Effector memory CD8-positive, alpha-beta T cell (primary cell): ENCODE results near the gene TSPAN12.

Experiments used
- ATAC-seq: fragments of 150-1000 bp; cut with Tn5 transposase; replicated peaks from 2 replicates; pipeline ENCODE4 v1.10.0; 2021; ENCODE audit warnings: mild to moderate bottlenecking, moderate library complexity
- DNase-seq, 3 experiments: peaks; one replicate each; pipeline ENCODE4 v3.0.0; 2021
- H3K27ac Mint-ChIP-seq, 2 donors: one replicate each; pipeline ENCODE4 v1.8.0; 2022; ENCODE audit warnings: mild to moderate bottlenecking in 2 of 2, mixed read lengths in 2 of 2, moderate library complexity in 2 of 2
- H3K27me3 Mint-ChIP-seq, 2 donors: one replicate each; pipeline ENCODE4 v1.8.0; 2022; ENCODE audit warnings: mixed read lengths in 2 of 2
- H3K36me3 Mint-ChIP-seq: one replicate; pipeline ENCODE4 v1.8.0; 2022; ENCODE audit warnings: mild to moderate bottlenecking, moderate library complexity, mixed read lengths; ENCODE audit not compliant: insufficient read depth
- H3K4me1 Mint-ChIP-seq, 2 donors: one replicate each; pipeline ENCODE4 v1.8.0; 2022; ENCODE audit warnings: low read depth in 2 of 2, mixed read lengths in 2 of 2
- H3K4me3 Mint-ChIP-seq, 2 donors: one replicate each; pipeline ENCODE4 v1.8.0; 2022; ENCODE audit warnings: mild to moderate bottlenecking in 2 of 2, mixed read lengths in 2 of 2, moderate library complexity in 2 of 2
- H3K9me3 Mint-ChIP-seq, 2 donors: one replicate each; pipeline ENCODE4 v1.8.0; 2022; ENCODE audit warnings: mixed read lengths in 2 of 2

TSPAN12 gene

DNA sequence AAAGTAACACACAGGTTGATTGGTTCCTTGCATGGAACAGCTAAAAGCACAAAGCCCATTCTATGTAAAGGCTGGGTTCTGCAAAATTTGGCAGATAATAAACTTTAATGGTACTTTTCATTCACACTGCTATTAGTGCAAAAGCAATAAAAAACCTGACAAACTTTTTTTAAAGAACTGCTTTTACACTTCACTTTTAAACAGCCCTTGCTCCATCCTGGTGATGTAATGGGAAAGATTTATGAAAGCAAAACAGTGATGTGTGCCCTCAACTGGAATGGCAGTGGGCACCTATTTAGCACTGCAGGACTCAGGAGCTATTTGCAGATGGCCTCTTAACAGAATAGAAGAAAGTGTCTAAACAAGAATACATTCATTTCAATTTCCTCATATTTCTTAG, 44.9 kb downstream of the TSPAN12 start:
- no peak overlapping the region for H3K4me3 Mint-ChIP-seq
- no peak overlapping the region for H3K27ac Mint-ChIP-seq
- ATAC-seq (no peak), DNase-seq (no peak)
- no peaks in the 10 kb centered on the region for H3K9me3 Mint-ChIP-seq
- no peaks in the 10 kb centered on the region for H3K4me1 Mint-ChIP-seq
- H3K36me3 Mint-ChIP-seq, result no peaks in the 10 kb centered on the region
- H3K27me3 Mint-ChIP-seq, result peaks cover 22 to 29% of the 10 kb centered on the region in 2 donors

- no peaks in the 10 kb centered on the region for H3K4me1 Mint-ChIP-seq
- H3K4me3 Mint-ChIP-seq, result no peak overlapping the region
- H3K9me3 Mint-ChIP-seq, result no peaks in the 10 kb centered on the region
- H3K27me3 Mint-ChIP-seq, result peaks cover 4% of the 10 kb centered on the region in 2 donors
- no peak overlapping the region for H3K27ac Mint-ChIP-seq
- DNase-seq, result no peak
- ATAC-seq, result no peak
- no peaks in the 10 kb centered on the region for H3K36me3 Mint-ChIP-seq
Observed at GRCh38 chr7:120809260-120809659, 48.7 kb downstream of the TSPAN12 start.

- H3K27me3 Mint-ChIP-seq, result peaks cover 0 to 6% of the 10 kb centered on the region in 2 donors
- no peaks in the 10 kb centered on the region for H3K4me1 Mint-ChIP-seq
- H3K27ac Mint-ChIP-seq, result no peak overlapping the region
- ATAC-seq (no peak), DNase-seq (no peak)
- H3K4me3 Mint-ChIP-seq, result no peak overlapping the region
- H3K36me3 Mint-ChIP-seq, result no peaks in the 10 kb centered on the region
- H3K9me3 Mint-ChIP-seq, result no peaks in the 10 kb centered on the region
Observed at GRCh38 chr7:120807390-120807789, 50.6 kb downstream of the TSPAN12 start.

- Mint-ChIP-seq H3K9me3 (no peaks in the 10 kb centered on the region), H3K27ac (no peak overlapping the region), H3K27me3 (peaks cover 0 to 6% of the 10 kb centered on the region in 2 donors), H3K4me1 (no peaks in the 10 kb centered on the region), H3K4me3 (no peak overlapping the region), H3K36me3 (no peaks in the 10 kb centered on the region)
- DNase-seq (no peak), ATAC-seq (no peak)
Observed at GRCh38 chr7:120806669-120807068, 51.3 kb downstream of the TSPAN12 start.

GRCh38 chr7:120805636-120806388, 52.1 kb downstream of the TSPAN12 start:
- no peak overlapping the region for H3K4me3 Mint-ChIP-seq
- peak; percentile 37 to 45 (median 42) for DNase-seq
- no peak overlapping the region for H3K27ac Mint-ChIP-seq
- H3K4me1 Mint-ChIP-seq, result no peaks in the 10 kb centered on the region
- no peaks in the 10 kb centered on the region for H3K9me3 Mint-ChIP-seq
- ATAC-seq, result peak; percentile 43
- peaks cover 2 to 6% of the 10 kb centered on the region in 2 donors for H3K27me3 Mint-ChIP-seq
- no peaks in the 10 kb centered on the region for H3K36me3 Mint-ChIP-seq

- Mint-ChIP-seq H3K4me1 (no peaks in the 10 kb centered on the region), H3K4me3 (no peak overlapping the region), H3K27ac (no peak overlapping the region), H3K36me3 (no peaks in the 10 kb centered on the region), H3K27me3 (peaks cover 11% of the 10 kb centered on the region in 2 donors), H3K9me3 (no peaks in the 10 kb centered on the region)
- no peak for ATAC-seq
- DNase-seq, result no peak
Observed at GRCh38 chr7:120802751-120803150, 55.2 kb downstream of the TSPAN12 start.

GRCh38 chr7:120799813-120800475, 58.0 kb downstream of the TSPAN12 start:
- no peak overlapping the region for H3K4me3 Mint-ChIP-seq
- H3K9me3 Mint-ChIP-seq, result peaks cover 0 to 1% of the 10 kb centered on the region in 2 donors
- H3K27ac Mint-ChIP-seq, result no peak overlapping the region
- no peaks in the 10 kb centered on the region for H3K4me1 Mint-ChIP-seq
- H3K36me3 Mint-ChIP-seq, result no peaks in the 10 kb centered on the region
- H3K27me3 Mint-ChIP-seq, result peaks cover 11% of the 10 kb centered on the region in 2 donors
- DNase-seq, result no peak
- no peak for ATAC-seq

GRCh38 chr7:120799147-120799546, 58.8 kb downstream of the TSPAN12 start:
- Mint-ChIP-seq H3K36me3 (no peaks in the 10 kb centered on the region), H3K4me1 (no peaks in the 10 kb centered on the region), H3K27ac (no peak overlapping the region), H3K9me3 (peaks cover 0 to 1% of the 10 kb centered on the region in 2 donors), H3K4me3 (no peak overlapping the region), H3K27me3 (peaks cover 11% of the 10 kb centered on the region in 2 donors)
- DNase-seq (no peak), ATAC-seq (no peak)

DNA sequence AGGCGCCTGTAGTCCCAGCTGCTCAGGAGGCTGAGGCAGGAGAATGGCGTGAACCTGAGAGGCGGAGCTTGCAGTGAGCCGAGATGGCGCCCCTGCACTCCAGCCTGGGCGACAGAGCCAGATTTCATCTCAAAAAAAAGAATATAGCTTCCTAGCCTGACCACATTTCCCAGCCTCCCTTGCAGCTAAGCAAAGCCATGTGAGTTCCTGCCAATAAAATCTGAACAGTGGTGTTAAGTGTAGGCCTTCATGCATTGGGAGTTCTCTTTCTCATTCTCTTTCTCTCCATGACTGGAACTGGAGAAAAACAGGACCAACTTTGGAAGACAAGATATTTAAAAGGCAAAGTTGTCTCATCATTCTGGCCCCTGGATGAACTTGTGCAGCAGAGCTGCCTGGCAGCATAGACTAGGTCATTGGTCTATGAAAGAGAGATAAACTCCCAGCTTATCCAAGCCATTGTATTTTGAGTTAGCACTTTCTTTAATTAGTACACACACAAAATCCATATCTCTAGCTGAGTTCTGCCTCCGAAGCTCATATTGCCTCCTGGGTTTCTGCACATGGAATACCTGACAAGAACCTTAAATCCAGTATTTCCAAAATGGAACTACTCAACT, 60.8 kb downstream of the TSPAN12 start:
- no peak for ATAC-seq
- Mint-ChIP-seq H3K4me1 (peaks cover 0 to under 1% of the 10 kb centered on the region in 2 donors), H3K36me3 (no peaks in the 10 kb centered on the region), H3K9me3 (peaks cover 0 to 1% of the 10 kb centered on the region in 2 donors), H3K27ac (no peak overlapping the region), H3K4me3 (no peak overlapping the region), H3K27me3 (peaks cover 6 to 11% of the 10 kb centered on the region in 2 donors)
- DNase-seq, result no peak

DNA sequence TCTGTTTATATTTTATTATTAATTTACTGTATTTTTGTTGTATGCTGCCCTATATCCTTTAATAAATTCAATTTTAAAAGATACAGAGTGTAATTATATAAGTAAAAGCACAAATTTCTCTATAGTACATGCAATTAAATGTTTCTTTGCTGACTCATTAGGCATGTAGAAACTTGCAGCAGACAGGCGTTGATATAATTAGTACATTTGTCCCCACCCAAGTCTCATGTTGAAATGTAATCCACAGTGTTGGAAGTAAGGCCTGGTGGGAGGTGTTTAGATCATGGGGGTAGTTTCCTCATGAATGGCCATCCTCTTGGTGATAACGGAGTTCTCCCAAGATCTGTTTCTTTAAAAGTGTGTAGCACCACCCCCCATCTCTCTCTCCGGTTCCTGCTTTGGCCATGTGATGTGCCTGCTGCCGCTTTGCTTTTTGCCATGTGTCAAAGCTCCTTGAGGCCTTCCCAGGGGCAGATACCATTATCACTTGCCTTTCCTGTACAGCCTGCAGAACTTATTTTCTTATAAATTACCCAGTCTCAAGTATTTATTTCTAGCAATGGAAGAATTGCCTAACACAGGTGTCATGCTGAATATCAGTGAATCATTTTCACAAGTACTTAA, 63.7 kb downstream of the TSPAN12 start:
- no peaks in the 10 kb centered on the region for H3K36me3 Mint-ChIP-seq
- H3K4me1 Mint-ChIP-seq, result peaks cover 0 to 2% of the 10 kb centered on the region in 2 donors
- H3K27me3 Mint-ChIP-seq, result peaks cover 6 to 12% of the 10 kb centered on the region in 2 donors
- H3K9me3 Mint-ChIP-seq, result peaks cover 0 to 1% of the 10 kb centered on the region in 2 donors
- ATAC-seq, result no peak
- no peak overlapping the region for H3K4me3 Mint-ChIP-seq
- H3K27ac Mint-ChIP-seq, result no peak overlapping the region
- DNase-seq, result no peak

DNA sequence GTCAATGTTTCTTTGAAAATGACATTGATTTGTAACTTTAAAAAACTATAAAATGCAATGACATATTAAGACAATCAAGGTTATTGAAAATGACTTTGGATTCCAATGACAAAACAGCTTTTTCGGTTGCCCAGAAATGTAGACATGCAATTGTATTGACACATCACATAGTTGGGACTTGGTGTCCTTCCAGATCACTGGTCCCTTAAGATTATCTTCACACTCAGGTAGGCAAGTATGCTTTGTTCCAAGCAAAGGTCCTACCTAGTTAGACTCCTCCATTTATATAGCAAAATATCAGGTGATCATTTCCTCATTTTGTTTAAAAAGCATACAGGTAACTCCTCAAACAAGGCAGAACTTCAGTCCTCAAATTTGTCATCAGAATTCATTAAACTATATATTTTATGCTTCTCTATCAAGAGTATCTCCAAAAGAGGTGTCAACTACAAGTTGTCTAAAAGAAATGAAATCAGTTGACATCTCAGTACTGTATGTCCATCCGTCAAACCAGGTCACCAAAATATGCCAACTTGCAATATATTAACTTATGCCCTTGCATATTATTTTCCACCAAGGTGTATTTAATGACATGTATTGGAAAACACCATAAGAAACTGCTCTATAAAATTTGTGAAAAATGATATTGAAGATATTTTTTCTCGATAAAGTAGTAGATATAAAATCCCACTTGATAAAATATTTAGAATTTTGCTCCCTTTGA, 64.6 kb downstream of the TSPAN12 start:
- H3K9me3 Mint-ChIP-seq, result peaks cover 0 to 1% of the 10 kb centered on the region in 2 donors
- H3K4me1 Mint-ChIP-seq, result peaks cover 0 to 2% of the 10 kb centered on the region in 2 donors
- no peak overlapping the region for H3K27ac Mint-ChIP-seq
- ATAC-seq (no peak), DNase-seq (no peak)
- H3K36me3 Mint-ChIP-seq, result no peaks in the 10 kb centered on the region
- H3K4me3 Mint-ChIP-seq, result no peak overlapping the region
- H3K27me3 Mint-ChIP-seq, result peaks cover 6 to 12% of the 10 kb centered on the region in 2 donors

GRCh38 chr7:120792861-120793130, 65.1 kb downstream of the TSPAN12 start:
- no peak for DNase-seq
- Mint-ChIP-seq H3K27me3 (peaks cover 6 to 12% of the 10 kb centered on the region in 2 donors), H3K9me3 (peaks cover 0 to 1% of the 10 kb centered on the region in 2 donors), H3K36me3 (no peaks in the 10 kb centered on the region), H3K4me3 (no peak overlapping the region), H3K27ac (no peak overlapping the region), H3K4me1 (peaks cover 0 to 2% of the 10 kb centered on the region in 2 donors)
- ATAC-seq, result no peak
